GM19035 (cell line): ENCODE measurements around the gene PTPRH.

Source experiments
- ATAC-seq: cut with Tn5 transposase; IDR thresholded peaks from one replicate; pipeline ENCODE4 v1.9.1; 2021; ENCODE audit not compliant: unreplicated experiment

The PTPRH gene

DNA sequence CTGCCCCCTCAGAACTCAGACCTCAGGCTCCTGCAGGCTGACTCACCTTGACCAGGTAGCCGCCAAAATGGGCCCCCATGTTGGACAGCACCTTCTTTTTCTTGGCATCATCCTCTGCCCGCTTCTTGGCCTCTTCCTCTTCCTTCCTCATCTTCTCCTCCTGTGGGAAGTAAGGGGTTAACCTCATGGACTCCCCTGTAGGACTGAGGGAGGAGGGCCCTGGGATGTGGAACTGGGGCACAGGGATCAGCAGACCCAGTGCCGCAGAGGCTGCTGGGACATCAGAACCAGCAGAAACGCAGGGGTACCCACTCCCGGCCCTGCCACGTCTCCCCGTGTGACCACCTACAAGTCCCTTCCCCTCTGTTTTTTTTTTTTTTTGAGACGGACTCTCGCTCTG is 71.4 kb downstream of the PTPRH start:
- no peak for ATAC-seq

DNA sequence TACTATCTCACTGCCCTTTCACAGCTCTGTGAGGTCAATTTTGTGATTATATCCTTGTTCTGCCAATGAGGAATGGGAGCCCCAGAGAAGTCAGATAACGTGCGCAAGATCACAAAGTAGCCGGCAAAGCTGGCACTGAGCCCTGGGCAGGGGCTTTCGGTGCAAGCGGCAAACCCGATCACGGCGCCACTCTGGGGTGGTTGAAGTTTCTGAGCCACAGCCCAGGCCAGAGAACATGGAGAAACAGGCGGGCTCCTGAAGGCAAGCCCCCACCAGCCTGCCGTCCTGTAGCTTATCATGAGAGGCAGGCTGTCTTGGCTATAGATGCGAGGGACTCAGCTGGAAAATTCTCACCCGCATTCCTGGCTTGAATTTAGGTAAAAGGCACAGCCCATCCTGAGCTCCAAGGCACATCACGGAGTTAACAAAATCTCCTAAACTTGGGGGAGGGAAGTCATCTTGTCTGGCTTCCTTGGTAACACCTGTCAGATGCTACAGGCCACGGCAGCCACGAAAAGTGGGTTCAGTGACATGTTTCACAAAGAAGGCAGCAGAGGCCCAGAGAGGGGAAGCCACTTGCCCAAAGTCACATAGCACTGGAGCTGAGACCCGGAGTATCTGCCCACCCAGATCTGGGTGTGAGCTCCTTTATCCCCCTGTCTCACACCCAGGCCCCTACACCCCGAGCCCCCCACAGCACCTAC is 72.8 kb downstream of the PTPRH start:
- ATAC-seq: no peak

DNA sequence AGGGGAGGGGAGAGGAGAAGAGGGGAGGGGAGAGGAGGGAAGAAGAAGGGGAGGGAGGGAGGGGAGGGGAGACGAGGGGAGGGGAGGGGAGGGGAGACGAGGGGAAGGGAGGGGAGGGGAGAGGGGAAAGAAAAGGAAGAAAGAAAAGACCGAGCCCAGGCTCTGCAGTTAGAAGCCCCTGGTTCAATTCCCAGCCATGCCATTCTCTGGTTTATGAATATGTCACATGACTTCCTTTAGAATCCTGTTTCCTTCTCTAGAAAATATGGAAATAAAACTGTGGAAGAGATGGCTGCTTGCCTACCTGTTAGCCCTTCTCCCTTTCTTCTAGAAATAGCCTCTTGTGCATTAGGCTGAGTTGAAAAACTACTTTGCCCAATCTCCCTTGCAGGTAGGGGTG is 74.6 kb downstream of the PTPRH start:
- no peak for ATAC-seq

DNA sequence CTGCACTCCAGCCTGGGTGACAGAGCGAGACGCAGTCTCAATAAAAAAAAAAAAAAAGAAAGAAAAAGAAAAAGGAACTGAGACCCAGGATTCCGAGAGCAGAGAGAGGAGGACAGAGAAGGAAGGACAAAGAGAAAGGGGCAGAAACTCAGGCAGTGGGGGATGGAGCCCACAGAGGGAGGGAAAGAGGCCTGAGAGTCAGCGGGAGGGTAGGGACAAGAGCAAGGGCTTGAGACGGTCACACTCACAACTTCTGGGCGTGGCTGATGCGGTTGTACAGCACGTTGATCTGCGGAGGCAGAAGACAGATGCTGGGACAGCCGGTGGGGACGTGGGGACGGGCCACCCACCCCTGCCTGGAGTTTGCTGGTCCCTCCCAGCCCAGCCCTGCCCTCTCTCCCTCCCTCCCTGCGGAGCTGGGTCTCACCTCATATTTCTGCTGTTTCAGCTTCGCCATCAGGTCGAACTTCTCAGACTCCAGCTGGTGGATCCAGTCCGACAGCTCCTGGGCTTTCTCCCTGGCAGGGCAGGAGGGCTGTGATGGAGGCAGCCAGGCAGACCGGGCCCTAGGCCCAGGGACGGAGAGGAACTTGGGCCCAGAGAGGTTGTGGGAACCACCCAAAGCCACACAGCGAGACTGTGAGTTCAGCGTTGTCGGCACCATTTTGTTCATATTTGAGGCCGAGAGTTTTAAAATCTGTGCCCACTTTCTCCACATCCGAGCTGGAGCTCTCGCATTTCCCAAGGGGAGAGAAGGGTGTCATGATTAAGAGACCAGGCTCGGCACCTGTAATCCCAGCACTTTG is 75.5 kb downstream of the PTPRH start:
- ATAC-seq: no peak

DNA sequence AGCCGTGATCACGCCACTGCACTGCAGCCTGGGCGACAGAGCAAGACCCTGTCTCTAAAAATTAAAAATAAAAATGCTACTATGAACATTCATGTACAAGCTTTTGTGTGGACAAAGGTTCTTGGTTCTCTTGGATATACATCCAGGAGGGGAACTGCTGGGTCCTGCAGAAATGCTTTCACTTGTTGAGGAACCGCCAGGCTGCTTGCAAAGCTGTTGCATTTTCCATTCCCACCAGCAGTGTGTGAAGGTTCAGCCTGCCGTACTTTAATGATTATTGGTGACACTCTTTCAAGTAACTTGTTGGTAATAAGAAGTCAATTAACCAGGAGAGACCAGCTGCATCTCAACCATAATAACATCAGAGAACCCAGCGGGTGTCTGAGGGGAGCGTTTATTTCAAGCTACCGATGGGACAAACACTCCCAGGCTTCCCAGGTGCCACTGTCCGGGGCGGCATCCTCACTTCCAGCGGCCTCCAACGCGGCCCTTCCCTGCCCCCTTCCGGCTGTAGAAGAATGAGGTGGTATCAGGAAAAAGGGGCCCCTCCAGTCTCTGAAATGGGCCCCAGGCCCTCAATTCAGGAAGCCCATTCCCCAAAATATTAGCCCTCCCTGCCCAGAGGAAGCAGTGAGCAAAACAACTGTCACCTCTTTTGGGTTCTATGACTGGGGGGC is 76.7 kb downstream of the PTPRH start:
- ATAC-seq: no peak

DNA sequence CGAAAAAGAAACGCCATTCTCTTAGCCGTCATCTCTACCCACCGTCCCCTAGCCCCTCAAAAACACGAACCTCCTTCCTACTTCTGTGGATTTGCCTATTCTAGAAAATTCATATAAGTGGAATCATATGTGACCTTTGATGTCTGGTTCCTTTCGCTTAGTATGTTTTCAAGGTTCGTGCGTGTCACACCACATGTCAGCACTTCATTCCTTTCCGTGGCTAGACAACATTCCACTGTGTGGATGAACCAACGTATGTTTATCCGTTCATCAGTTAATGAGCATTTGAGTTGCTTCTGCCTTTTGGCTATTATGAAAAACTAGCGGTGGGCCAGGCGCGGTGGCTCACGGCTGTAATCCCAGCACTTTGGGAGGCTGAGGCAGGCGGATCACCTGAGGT is 77.9 kb downstream of the PTPRH start:
- ATAC-seq: no peak
